ENCODE results near the gene IFT43.

DNA sequence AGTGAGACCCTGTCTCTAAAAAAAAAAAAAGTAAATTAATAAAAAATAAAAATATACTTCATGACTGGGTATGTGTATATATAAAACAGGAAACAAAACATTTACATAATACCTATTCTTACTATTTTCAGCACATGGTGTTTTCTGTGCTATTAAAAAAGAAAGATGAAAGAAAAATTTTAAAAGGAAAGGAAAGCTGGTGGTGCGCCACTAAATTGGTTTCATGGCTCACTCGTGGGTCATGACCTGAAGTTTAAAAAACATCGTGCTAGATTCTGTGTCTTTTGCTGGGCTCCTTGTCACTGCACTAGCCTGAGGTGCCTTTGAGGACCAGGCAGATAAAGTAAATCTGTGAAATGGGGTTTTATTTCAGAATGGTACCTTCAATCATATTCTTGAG is 69.8 kb downstream of the IFT43 start:
- TF ChIP-seq, protein P1, sequence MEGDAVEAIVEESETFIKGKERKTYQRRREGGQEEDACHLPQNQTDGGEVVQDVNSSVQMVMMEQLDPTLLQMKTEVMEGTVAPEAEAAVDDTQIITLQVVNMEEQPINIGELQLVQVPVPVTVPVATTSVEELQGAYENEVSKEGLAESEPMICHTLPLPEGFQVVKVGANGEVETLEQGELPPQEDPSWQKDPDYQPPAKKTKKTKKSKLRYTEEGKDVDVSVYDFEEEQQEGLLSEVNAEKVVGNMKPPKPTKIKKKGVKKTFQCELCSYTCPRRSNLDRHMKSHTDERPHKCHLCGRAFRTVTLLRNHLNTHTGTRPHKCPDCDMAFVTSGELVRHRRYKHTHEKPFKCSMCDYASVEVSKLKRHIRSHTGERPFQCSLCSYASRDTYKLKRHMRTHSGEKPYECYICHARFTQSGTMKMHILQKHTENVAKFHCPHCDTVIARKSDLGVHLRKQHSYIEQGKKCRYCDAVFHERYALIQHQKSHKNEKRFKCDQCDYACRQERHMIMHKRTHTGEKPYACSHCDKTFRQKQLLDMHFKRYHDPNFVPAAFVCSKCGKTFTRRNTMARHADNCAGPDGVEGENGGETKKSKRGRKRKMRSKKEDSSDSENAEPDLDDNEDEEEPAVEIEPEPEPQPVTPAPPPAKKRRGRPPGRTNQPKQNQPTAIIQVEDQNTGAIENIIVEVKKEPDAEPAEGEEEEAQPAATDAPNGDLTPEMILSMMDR (conservative IDR thresholded peaks at IDR 0.05): no peak
- no peak for TF ChIP-seq EZH2 (IDR thresholded peaks at IDR 0.05; ENCODE audit: low read depth)

Measured in PC-9 (cell line).